ENCODE measurements around the gene DLX2.
A peak's percentile ranks its signal among the peaks of the same experiment; 100 is the strongest.
"Not testable (repeated sequence)": the region's sequence is repeated elsewhere in the genome, so short reads cannot be mapped to it uniquely, and the experiment has no call there.

The DLX2 gene

GRCh38 chr2:172102391-172103359 lies at the start of gene DLX2:
Gene DLX2 (minus strand): TSS chr2:172102900. CDS start chr2:172102538, 362 bp downstream.
- H3K27me3 ChIP-seq (ENCODE audit: insufficient read depth, low read depth), result peaks cover 55% of the 10 kb centered on the region
- peak within 1 kb of the TSS; percentile 47; the same call in 1 of the 2 replicates for H2AFZ ChIP-seq (ENCODE audit: low read depth)
- H3K79me2 ChIP-seq (ENCODE audit: insufficient read depth, low read depth), result no peaks in the 10 kb centered on the region
- no peak within 1 kb of the TSS; the same call in 1 of the 2 replicates for H3K9ac ChIP-seq
- TF ChIP-seq, protein P1, sequence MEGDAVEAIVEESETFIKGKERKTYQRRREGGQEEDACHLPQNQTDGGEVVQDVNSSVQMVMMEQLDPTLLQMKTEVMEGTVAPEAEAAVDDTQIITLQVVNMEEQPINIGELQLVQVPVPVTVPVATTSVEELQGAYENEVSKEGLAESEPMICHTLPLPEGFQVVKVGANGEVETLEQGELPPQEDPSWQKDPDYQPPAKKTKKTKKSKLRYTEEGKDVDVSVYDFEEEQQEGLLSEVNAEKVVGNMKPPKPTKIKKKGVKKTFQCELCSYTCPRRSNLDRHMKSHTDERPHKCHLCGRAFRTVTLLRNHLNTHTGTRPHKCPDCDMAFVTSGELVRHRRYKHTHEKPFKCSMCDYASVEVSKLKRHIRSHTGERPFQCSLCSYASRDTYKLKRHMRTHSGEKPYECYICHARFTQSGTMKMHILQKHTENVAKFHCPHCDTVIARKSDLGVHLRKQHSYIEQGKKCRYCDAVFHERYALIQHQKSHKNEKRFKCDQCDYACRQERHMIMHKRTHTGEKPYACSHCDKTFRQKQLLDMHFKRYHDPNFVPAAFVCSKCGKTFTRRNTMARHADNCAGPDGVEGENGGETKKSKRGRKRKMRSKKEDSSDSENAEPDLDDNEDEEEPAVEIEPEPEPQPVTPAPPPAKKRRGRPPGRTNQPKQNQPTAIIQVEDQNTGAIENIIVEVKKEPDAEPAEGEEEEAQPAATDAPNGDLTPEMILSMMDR (conservative IDR thresholded peaks at IDR 0.05; ENCODE audit: low read depth, low read length), result no peak
- H3K27ac ChIP-seq, result no peak within 1 kb of the TSS
- no peaks in the 10 kb centered on the region for H3K36me3 ChIP-seq (ENCODE audit: insufficient read depth)
- H4K20me1 ChIP-seq (ENCODE audit: insufficient read depth), result no peaks in the 10 kb centered on the region
- H3K4me1 ChIP-seq (ENCODE audit: low read depth, poor library complexity, severe bottlenecking), result peaks cover 38% of the 10 kb centered on the region
- H3K4me2 ChIP-seq, result peak within 1 kb of the TSS; percentile 74
- H3K4me3 ChIP-seq (IDR thresholded peaks at IDR 0.05; ENCODE audit: insufficient read depth, low read depth, low read length), result no peak within 1 kb of the TSS

DNA sequence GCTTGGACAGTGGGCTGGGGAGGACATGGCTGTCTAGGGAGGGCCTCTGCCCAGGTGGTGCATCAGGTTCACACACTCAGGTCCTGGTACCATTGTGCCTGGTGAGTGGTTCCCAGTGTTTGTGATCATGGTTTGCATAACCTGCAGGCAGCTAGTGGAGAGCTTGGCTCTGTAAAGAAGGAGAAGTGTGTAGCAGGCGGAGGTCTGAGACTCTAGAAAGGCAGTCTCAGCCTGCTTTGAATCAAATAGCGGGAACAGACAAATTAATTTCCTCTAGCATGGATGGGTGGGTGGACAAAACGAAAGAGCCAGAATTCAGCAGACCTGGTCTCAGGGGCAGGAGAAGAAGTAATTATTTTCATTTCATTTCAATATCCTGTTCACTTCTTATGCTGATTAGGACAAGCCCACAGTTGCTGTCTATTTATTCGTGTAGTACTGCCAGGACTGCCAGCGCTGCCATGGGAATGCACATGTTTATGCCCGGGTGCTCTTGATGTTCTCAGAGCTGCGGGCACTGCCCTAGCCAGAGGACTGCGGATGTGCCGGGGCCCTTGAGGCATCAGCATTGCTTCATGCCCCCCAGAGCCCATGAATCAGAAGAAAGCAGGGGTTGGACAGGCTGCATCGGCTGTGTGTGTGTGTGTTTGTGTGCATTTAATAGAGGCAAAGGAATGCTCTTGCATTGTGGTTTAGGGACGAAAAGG lies 45.4 kb upstream of the DLX2 start:
- H3K4me3 ChIP-seq (IDR thresholded peaks at IDR 0.05; ENCODE audit: insufficient read depth, low read depth, low read length), result no peak overlapping the region
- H3K4me2 ChIP-seq, result no peak overlapping the region
- H3K36me3 ChIP-seq (ENCODE audit: insufficient read depth), result no peaks in the 10 kb centered on the region
- H3K27me3 ChIP-seq (ENCODE audit: insufficient read depth, low read depth), result no peaks in the 10 kb centered on the region
- H4K20me1 ChIP-seq (ENCODE audit: insufficient read depth), result no peaks in the 10 kb centered on the region
- H3K9ac ChIP-seq, result no peak overlapping the region
- TF ChIP-seq, protein P1 (conservative IDR thresholded peaks at IDR 0.05; ENCODE audit: low read depth, low read length), result no peak
- H3K27ac ChIP-seq, result no peak overlapping the region
- no peak overlapping the region for H2AFZ ChIP-seq (ENCODE audit: low read depth)
- no peaks in the 10 kb centered on the region for H3K4me1 ChIP-seq (ENCODE audit: low read depth, poor library complexity, severe bottlenecking)
- no peaks in the 10 kb centered on the region for H3K79me2 ChIP-seq (ENCODE audit: insufficient read depth, low read depth)

GRCh38 chr2:172143817-172144216 lies 41.1 kb upstream of the DLX2 start:
- Histone ChIP-seq H3K4me3 (IDR thresholded peaks at IDR 0.05; ENCODE audit: insufficient read depth, low read depth, low read length) (no peak overlapping the region), H3K27me3 (ENCODE audit: insufficient read depth, low read depth) (no peaks in the 10 kb centered on the region), H3K36me3 (ENCODE audit: insufficient read depth) (no peaks in the 10 kb centered on the region), H3K4me2 (no peak overlapping the region), H3K9ac (no peak overlapping the region), H2AFZ (ENCODE audit: low read depth) (no peak overlapping the region), H3K79me2 (ENCODE audit: insufficient read depth, low read depth) (no peaks in the 10 kb centered on the region), H4K20me1 (ENCODE audit: insufficient read depth) (no peaks in the 10 kb centered on the region), H3K4me1 (ENCODE audit: low read depth, poor library complexity, severe bottlenecking) (no peaks in the 10 kb centered on the region), H3K27ac (no peak overlapping the region)
- TF ChIP-seq, protein P1 (conservative IDR thresholded peaks at IDR 0.05; ENCODE audit: low read depth, low read length), result no peak

DNA sequence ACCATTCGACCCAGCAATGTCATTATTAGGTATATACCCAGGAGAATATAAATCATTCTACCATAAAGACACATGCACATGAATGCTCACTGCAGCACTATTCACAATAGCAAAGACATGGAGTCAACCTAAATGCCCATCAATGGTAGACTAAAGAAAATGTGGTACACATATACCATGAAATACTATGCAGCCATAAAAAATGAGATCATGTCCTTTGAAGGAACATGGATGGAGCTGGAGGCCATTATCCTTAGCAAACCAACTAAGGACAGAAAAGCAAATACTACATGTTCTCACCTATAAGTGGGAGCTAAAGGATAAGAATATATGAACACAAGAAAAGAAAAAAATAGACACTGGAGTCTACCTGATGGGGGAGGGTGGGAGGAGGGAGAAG lies 36.0 kb upstream of the DLX2 start:
- H3K79me2 ChIP-seq (ENCODE audit: insufficient read depth, low read depth); H3K4me2 ChIP-seq; H3K36me3 ChIP-seq (ENCODE audit: insufficient read depth); H3K4me3 ChIP-seq (IDR thresholded peaks at IDR 0.05; ENCODE audit: insufficient read depth, low read depth, low read length); H3K4me1 ChIP-seq (ENCODE audit: low read depth, poor library complexity, severe bottlenecking); H2AFZ ChIP-seq (ENCODE audit: low read depth); H3K9ac ChIP-seq; H3K27ac ChIP-seq; H4K20me1 ChIP-seq (ENCODE audit: insufficient read depth); H3K27me3 ChIP-seq (ENCODE audit: insufficient read depth, low read depth): not testable (repeated sequence)

Measured in KMS-11 (cell line).